GM19035 (cell line): ENCODE results near the gene NRIP2.
A peak's percentile ranks its signal among the peaks of the same experiment; 100 is the strongest.

ENCODE experiments used
- ATAC-seq: cut with Tn5 transposase; IDR thresholded peaks from one replicate; pipeline ENCODE4 v1.9.1; 2021; ENCODE audit not compliant: unreplicated experiment

NRIP2 gene

GRCh38 chr12:2811801-2812200, 23.0 kb downstream of the NRIP2 start:
- ATAC-seq = no peak

GRCh38 chr12:2806700-2807099, 28.1 kb downstream of the NRIP2 start:
- ATAC-seq = no peak

- ATAC-seq = no peak
These were observed 29.7 kb downstream of the NRIP2 start for GRCh38 chr12:2805143-2805520.

GRCh38 chr12:2804393-2805142, 30.3 kb downstream of the NRIP2 start:
- no peak for ATAC-seq

- no peak for ATAC-seq
These were observed 31.0 kb downstream of the NRIP2 start for GRCh38 chr12:2803635-2804392.

- ATAC-seq = no peak
These were observed 33.6 kb downstream of the NRIP2 start for GRCh38 chr12:2801044-2801783.

- no peak for ATAC-seq
These were observed 34.7 kb downstream of the NRIP2 start for GRCh38 chr12:2800046-2800570.

- ATAC-seq = no peak
These were observed 37.0 kb downstream of the NRIP2 start for GRCh38 chr12:2797721-2798418.

GRCh38 chr12:2796187-2796666, 38.6 kb downstream of the NRIP2 start:
- no peak for ATAC-seq

GRCh38 chr12:2795291-2796186, 39.3 kb downstream of the NRIP2 start:
- peak; percentile 71 for ATAC-seq

- peak; percentile 81 for ATAC-seq
These were observed 40.0 kb downstream of the NRIP2 start, which contains the start of gene FKBP4 for GRCh38 chr12:2794736-2795289. FKBP4 (plus strand) TSS chr12:2794970; CDS start chr12:2795140, 170 bp downstream.

GRCh38 chr12:2794191-2794735, 40.6 kb downstream of the NRIP2 start:
- ATAC-seq = no peak

GRCh38 chr12:2793561-2793960, 41.3 kb downstream of the NRIP2 start:
- no peak for ATAC-seq

- ATAC-seq = no peak
These were observed 41.9 kb downstream of the NRIP2 start for GRCh38 chr12:2792671-2793500.

- ATAC-seq = no peak
These were observed 43.7 kb downstream of the NRIP2 start for GRCh38 chr12:2791089-2791488.

- no peak for ATAC-seq
These were observed 49.8 kb downstream of the NRIP2 start for GRCh38 chr12:2785017-2785416.

GRCh38 chr12:2783936-2784600, 50.8 kb downstream of the NRIP2 start:
- no peak for ATAC-seq

GRCh38 chr12:2779281-2779680, 55.6 kb downstream of the NRIP2 start:
- no peak for ATAC-seq
